K562 (cell line): Measurements from ENCODE around the gene SPATS2. TPM values are rescaled to one million over a fixed set of nuclear protein-coding genes. Genes with fewer than 3 reads are reported as not detected.

Source experiments
- ARID4B ChIP-seq: sonication (generic); formaldehyde crosslinking; IDR thresholded peaks from 2 replicates; pipeline ENCODE4 v1.8.0; 2022; ENCODE audit warnings: mild to moderate bottlenecking, missing genetic modification reagents
- BCLAF1 ChIP-seq, 2 experiments: fragments of 450-650 bp in 1 of 2; IDR thresholded peaks; 2 replicates each; pipeline ENCODE4 v1.6.1; 2011 to 2017; ENCODE audit warnings: low read depth in 2 of 2, antibody characterized with exemption in 1 of 2, borderline replicate concordance in 1 of 2, low read length in 1 of 2, mild to moderate bottlenecking in 1 of 2, mixed read lengths in 1 of 2; ENCODE audit not compliant: control insufficient read depth in 1 of 2
- CHAMP1 ChIP-seq: fragments of 450-650 bp; IDR thresholded peaks from 2 replicates; pipeline ENCODE4 v1.6.1; 2016; ENCODE audit warnings: mild to moderate bottlenecking
- CHCHD3 ChIP-seq: fragments of 250-450 bp; sonication (Bioruptor Pico); IDR thresholded peaks from 2 replicates; pipeline ENCODE4 v2.1.2; 2022; ENCODE audit warnings: mild to moderate bottlenecking
- EP400 ChIP-seq: fragments of 450-650 bp; IDR thresholded peaks from 2 replicates; pipeline ENCODE4 v1.6.1; 2017; ENCODE audit warnings: antibody characterized with exemption, mild to moderate bottlenecking, moderate library complexity
- L3MBTL2 ChIP-seq: fragments of 450-650 bp; IDR thresholded peaks from 2 replicates; pipeline ENCODE4 v1.6.1; 2016; ENCODE audit warnings: mild to moderate bottlenecking, moderate library complexity
- ZBTB9 ChIP-seq: fragments of 450-650 bp; formaldehyde crosslinking; IDR thresholded peaks from 2 replicates; pipeline ENCODE4 v1.4.0; 2020; ENCODE audit warnings: mild to moderate bottlenecking, moderate library complexity
- polyA plus RNA-seq, 8 experiments: library from polyadenylated mRNA; depleted of rRNA in 4 of 8; stranded (reverse) in 5 of 8; unstranded in 3 of 8; fragments of >200 nt; fragmentation: Nextera tagmentation in 2 of 8; fragmentation: Illumina TruSeq in 1 of 8; extraction: Ambion mirVana in 2 of 8; extraction: Trizol in 1 of 8; gene quantifications; 2 replicates each; pipeline versions ENCODE4 v1.2.1 to v1.2.3, GENCODE V29; 2011 to 2014; ENCODE audit warnings: inconsistent platforms in 1 of 8, missing spikeins in 1 of 8
- total RNA-seq, 7 experiments: library from RNA; depleted of rRNA in 6 of 7; stranded (reverse); fragments of >200 nt in 6 of 7; fragmentation: Illumina TruSeq in 2 of 7; extraction: Trizol in 2 of 7; gene quantifications; 2 replicates each; pipeline versions ENCODE4 v1.2.1 to v1.2.3, GENCODE V29; 2011 to 2021; ENCODE audit warnings: low replicate concordance in 1 of 7

SPATS2 gene
- total and polyA plus RNA-seq, 9 of the 15 experiments (the other 6 are each of a cell fraction or from before 2014, with no cell fraction given): 5.4 to 48.2 (median 17.5) TPM

GRCh38 chr12:49548822-49549648 is 181.8 kb downstream of the SPATS2 start (continued):
- TF ChIP-seq BCLAF1 (IDR thresholded peaks at IDR 0.05; ENCODE audit: borderline replicate concordance in 1 of 2, control insufficient read depth in 1 of 2, low read depth in 2 of 2, low read length in 1 of 2): no peak
- TF ChIP-seq EP400: no peak
- TF ChIP-seq CHCHD3 (CRISPR knock-in tag): no peak
- TF ChIP-seq L3MBTL2: peak; percentile 49; the same call in 1 of the 2 replicates
- TF ChIP-seq ARID4B (CRISPR knock-in tag): no peak
- no peak for TF ChIP-seq CHAMP1
- no peak for TF ChIP-seq ZBTB9 (CRISPR knock-in tag)
